GM21786 (cell line): ENCODE results near the gene CORO7.
"Not testable (repeated sequence)": the region's sequence is repeated elsewhere in the genome, so short reads cannot be mapped to it uniquely, and the experiment has no call there.

ENCODE experiments used
- ATAC-seq: cut with Tn5 transposase; IDR thresholded peaks from one replicate; pipeline ENCODE4 v1.9.1; 2021; ENCODE audit not compliant: unreplicated experiment

Gene CORO7

GRCh38 chr16:4358831-4359561 lies 57.4 kb downstream of the CORO7 start:
- no peak for ATAC-seq

- no peak for ATAC-seq
Measured at GRCh38 chr16:4358236-4358635, 58.2 kb downstream of the CORO7 start.

- ATAC-seq = no peak
Measured at GRCh38 chr16:4356820-4357219, 59.6 kb downstream of the CORO7 start.

GRCh38 chr16:4354512-4355409 lies 61.6 kb downstream of the CORO7 start:
- ATAC-seq = no peak

- ATAC-seq = no peak
Measured at GRCh38 chr16:4353675-4354074, 62.7 kb downstream of the CORO7 start.

- no peak for ATAC-seq
Measured at GRCh38 chr16:4352843-4353242, 63.6 kb downstream of the CORO7 start.

GRCh38 chr16:4351880-4352279 lies 64.5 kb downstream of the CORO7 start:
- no peak for ATAC-seq

- peak; percentile 90 for ATAC-seq
Measured at GRCh38 chr16:4350787-4351659, 65.4 kb downstream of the CORO7 start, which contains the start of gene PAM16. Gene PAM16, minus strand, starts transcription at chr16:4351321. Its CDS starts 87 bp downstream, at chr16:4351234.

- ATAC-seq = no peak
Measured at GRCh38 chr16:4350365-4350786, 66.0 kb downstream of the CORO7 start.

- ATAC-seq = no peak
Measured at GRCh38 chr16:4349332-4349731, 67.1 kb downstream of the CORO7 start.

- ATAC-seq = no peak
Measured at GRCh38 chr16:4347765-4348509, 68.5 kb downstream of the CORO7 start.

- no peak for ATAC-seq
Measured at GRCh38 chr16:4347010-4347409, 69.4 kb downstream of the CORO7 start.

- ATAC-seq = no peak
Measured at GRCh38 chr16:4345836-4346781, 70.3 kb downstream of the CORO7 start.

- no peak for ATAC-seq
Measured at GRCh38 chr16:4344983-4345835, 71.2 kb downstream of the CORO7 start.

GRCh38 chr16:4344300-4344982 lies 72.0 kb downstream of the CORO7 start:
- ATAC-seq = not testable (repeated sequence)

- ATAC-seq = no peak
Measured at GRCh38 chr16:4342866-4343744, 73.3 kb downstream of the CORO7 start.

- no peak for ATAC-seq
Measured at GRCh38 chr16:4341250-4341649, 75.1 kb downstream of the CORO7 start.
